ENCODE results near the gene TLCD5.

Gene TLCD5

DNA sequence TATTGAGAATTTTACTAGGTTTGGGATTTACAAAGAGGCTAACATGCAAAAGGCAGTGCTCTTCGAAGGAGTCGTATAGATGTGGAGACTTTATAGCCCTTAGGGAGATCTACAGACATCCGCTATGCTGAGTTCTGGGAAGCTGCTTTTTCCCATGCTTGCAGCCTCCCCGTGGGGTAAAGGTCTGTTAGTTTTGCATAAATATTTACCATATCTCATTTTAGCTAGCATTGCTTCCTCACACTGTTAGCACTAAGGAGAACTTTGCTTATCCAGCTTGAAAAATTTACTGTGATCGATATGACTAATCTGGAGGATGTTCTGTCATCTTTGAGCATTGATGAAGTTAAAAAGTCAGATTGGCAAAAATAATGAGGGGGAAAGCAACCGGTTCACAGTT lies 29.7 kb downstream of the TLCD5 start:
- Histone ChIP-seq H2AFZ (ENCODE audit: low read length) (no peak overlapping the region), H3K36me3 (ENCODE audit: insufficient read depth, low read length) (no peaks in the 10 kb centered on the region), H4K20me1 (ENCODE audit: insufficient read depth, low read length) (no peaks in the 10 kb centered on the region), H3F3A (ENCODE audit: insufficient read depth, low read length) (no peaks in the 10 kb centered on the region), H3K9ac (ENCODE audit: low read length) (no peak overlapping the region), H3K27ac (ENCODE audit: low read depth, low read length, poor library complexity, severe bottlenecking) (no peak overlapping the region), H3K9me2 (ENCODE audit: low read depth, low read length) (no peaks in the 10 kb centered on the region), H3K4me1 (ENCODE audit: insufficient read depth, low read length, severe bottlenecking) (no peaks in the 10 kb centered on the region), H3K79me2 (ENCODE audit: insufficient read depth, low read length) (no peaks in the 10 kb centered on the region), H3K9me3 (ENCODE audit: low read length) (no peaks in the 10 kb centered on the region), H3K4me3 (ENCODE audit: low read depth, low read length, poor library complexity, severe bottlenecking) (no peak overlapping the region), H3K27me3 (ENCODE audit: insufficient read depth, low read length) (no peaks in the 10 kb centered on the region), H3K4me2 (ENCODE audit: low read length) (no peak overlapping the region)
- TF ChIP-seq, protein P1, sequence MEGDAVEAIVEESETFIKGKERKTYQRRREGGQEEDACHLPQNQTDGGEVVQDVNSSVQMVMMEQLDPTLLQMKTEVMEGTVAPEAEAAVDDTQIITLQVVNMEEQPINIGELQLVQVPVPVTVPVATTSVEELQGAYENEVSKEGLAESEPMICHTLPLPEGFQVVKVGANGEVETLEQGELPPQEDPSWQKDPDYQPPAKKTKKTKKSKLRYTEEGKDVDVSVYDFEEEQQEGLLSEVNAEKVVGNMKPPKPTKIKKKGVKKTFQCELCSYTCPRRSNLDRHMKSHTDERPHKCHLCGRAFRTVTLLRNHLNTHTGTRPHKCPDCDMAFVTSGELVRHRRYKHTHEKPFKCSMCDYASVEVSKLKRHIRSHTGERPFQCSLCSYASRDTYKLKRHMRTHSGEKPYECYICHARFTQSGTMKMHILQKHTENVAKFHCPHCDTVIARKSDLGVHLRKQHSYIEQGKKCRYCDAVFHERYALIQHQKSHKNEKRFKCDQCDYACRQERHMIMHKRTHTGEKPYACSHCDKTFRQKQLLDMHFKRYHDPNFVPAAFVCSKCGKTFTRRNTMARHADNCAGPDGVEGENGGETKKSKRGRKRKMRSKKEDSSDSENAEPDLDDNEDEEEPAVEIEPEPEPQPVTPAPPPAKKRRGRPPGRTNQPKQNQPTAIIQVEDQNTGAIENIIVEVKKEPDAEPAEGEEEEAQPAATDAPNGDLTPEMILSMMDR (IDR thresholded peaks at IDR 0.05; ENCODE audit: low read length), result no peak
- no peak for TF ChIP-seq EZH2 (IDR thresholded peaks at IDR 0.05; ENCODE audit: borderline replicate concordance, low read length)

DNA sequence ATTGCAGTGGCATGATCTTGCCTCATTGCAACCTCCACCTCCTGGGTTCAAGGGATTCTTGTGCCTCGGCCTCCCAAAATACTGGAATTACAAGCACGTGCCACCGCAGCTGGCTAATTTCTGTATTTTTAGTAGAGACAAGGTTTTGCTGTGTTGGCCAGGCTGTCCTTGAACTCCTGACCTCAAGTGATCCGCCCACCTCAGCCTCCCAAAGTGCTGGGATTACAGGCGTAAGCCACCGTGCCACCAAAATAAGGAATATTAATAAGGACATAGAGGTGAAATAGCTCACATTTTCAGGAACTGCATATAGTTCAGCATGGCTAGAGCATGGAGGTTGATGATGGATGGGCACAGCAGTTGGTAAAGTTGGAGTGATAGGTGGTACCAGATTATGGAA lies 32.5 kb downstream of the TLCD5 start:
- Histone ChIP-seq H4K20me1 (ENCODE audit: insufficient read depth, low read length) (no peaks in the 10 kb centered on the region), H3K36me3 (ENCODE audit: insufficient read depth, low read length) (no peaks in the 10 kb centered on the region), H3K27ac (ENCODE audit: low read depth, low read length, poor library complexity, severe bottlenecking) (no peak overlapping the region), H3K4me2 (ENCODE audit: low read length) (no peak overlapping the region), H2AFZ (ENCODE audit: low read length) (no peak overlapping the region), H3K4me3 (ENCODE audit: low read depth, low read length, poor library complexity, severe bottlenecking) (no peak overlapping the region), H3K9me2 (ENCODE audit: low read depth, low read length) (no peaks in the 10 kb centered on the region), H3K79me2 (ENCODE audit: insufficient read depth, low read length) (no peaks in the 10 kb centered on the region), H3K27me3 (ENCODE audit: insufficient read depth, low read length) (no peaks in the 10 kb centered on the region; the same call in 1 of the 2 replicates), H3F3A (ENCODE audit: insufficient read depth, low read length) (no peaks in the 10 kb centered on the region), H3K4me1 (ENCODE audit: insufficient read depth, low read length, severe bottlenecking) (no peaks in the 10 kb centered on the region), H3K9me3 (ENCODE audit: low read length) (no peaks in the 10 kb centered on the region), H3K9ac (ENCODE audit: low read length) (no peak overlapping the region)
- no peak for TF ChIP-seq EZH2 (IDR thresholded peaks at IDR 0.05; ENCODE audit: borderline replicate concordance, low read length)
- TF ChIP-seq, protein P1 (IDR thresholded peaks at IDR 0.05; ENCODE audit: low read length), result no peak

DNA sequence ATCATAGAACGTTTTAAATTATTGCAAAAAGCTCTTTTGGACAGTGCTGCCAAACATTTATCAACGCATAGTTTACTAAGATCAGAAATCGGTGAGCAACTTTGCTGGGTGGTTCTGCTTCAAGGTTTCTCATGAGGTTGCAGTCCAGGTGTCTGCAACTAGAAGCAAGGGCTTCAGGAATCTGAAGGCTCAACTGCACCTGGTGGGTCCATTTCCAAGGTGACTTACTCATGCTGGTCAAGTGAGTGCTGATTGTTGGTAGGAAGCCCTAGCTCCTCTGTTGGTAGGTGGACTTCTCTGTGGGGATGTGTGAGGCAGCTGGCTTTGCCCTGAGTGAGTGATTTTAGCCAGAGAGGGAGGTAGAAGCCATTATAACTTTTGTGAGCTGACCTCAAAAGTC lies 33.6 kb downstream of the TLCD5 start:
- Histone ChIP-seq H3K4me3 (ENCODE audit: low read depth, low read length, poor library complexity, severe bottlenecking) (no peak overlapping the region), H3K79me2 (ENCODE audit: insufficient read depth, low read length) (no peaks in the 10 kb centered on the region), H3K4me2 (ENCODE audit: low read length) (no peak overlapping the region), H3F3A (ENCODE audit: insufficient read depth, low read length) (no peaks in the 10 kb centered on the region), H3K27ac (ENCODE audit: low read depth, low read length, poor library complexity, severe bottlenecking) (no peak overlapping the region), H3K36me3 (ENCODE audit: insufficient read depth, low read length) (no peaks in the 10 kb centered on the region), H3K4me1 (ENCODE audit: insufficient read depth, low read length, severe bottlenecking) (no peaks in the 10 kb centered on the region), H3K27me3 (ENCODE audit: insufficient read depth, low read length) (no peaks in the 10 kb centered on the region; the same call in 1 of the 2 replicates), H3K9ac (ENCODE audit: low read length) (no peak overlapping the region), H4K20me1 (ENCODE audit: insufficient read depth, low read length) (no peaks in the 10 kb centered on the region), H3K9me3 (ENCODE audit: low read length) (no peaks in the 10 kb centered on the region), H2AFZ (ENCODE audit: low read length) (no peak overlapping the region), H3K9me2 (ENCODE audit: low read depth, low read length) (no peaks in the 10 kb centered on the region)
- no peak for TF ChIP-seq EZH2 (IDR thresholded peaks at IDR 0.05; ENCODE audit: borderline replicate concordance, low read length)
- TF ChIP-seq, protein P1 (IDR thresholded peaks at IDR 0.05; ENCODE audit: low read length), result no peak

Measured in OCI-LY1 (cell line).